Activated gamma-delta T cell (primary cell): ENCODE data around the gene EXOC4.

Experiments
- DNase-seq: peaks from one replicate; lab custom pipeline; 2025; lab: John Stamatoyannopoulos, UW

EXOC4 gene

DNA sequence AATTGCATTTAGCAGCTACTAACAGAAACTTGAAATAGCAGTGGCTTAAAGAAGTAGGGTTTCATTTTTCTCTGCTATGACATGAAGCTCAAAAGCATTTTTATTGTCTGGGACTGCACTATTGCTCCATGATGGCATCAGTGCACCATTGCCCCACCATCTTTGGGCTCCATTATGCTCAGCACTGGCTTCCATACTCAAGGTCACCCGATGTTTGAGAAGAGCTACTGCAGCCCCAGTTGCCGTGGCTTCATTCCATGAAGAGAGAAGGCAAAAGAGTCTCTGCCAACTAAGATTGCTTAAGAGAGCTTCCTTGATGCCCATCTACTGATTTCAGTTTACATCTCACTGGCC is 682.1 kb downstream of the EXOC4 start:
- no peak for DNase-seq

GRCh38 chr7:133936074-133936473 is 683.2 kb downstream of the EXOC4 start:
- no peak for DNase-seq

DNA sequence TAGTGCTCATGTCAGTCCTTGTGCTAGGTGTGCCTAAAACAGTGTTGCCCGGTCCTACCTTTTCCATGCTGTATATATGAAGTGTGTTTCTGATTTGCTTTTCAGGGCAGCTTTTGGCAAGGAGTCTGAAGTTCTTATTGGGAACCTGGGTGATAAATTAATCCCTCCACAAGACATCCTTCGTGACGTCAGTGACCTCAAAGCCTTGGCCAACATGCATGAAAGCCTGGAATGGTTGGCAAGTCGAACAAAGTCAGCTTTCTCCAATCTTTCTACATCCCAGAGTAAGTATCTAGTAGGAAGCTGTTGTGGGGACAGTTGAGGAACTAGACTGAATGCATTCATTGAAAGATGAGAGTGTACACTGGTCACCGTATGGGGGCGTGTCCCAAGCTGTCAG is 684.9 kb downstream of the EXOC4 start:
- no peak for DNase-seq

GRCh38 chr7:133940368-133940767 is 687.5 kb downstream of the EXOC4 start:
- no peak for DNase-seq

DNA sequence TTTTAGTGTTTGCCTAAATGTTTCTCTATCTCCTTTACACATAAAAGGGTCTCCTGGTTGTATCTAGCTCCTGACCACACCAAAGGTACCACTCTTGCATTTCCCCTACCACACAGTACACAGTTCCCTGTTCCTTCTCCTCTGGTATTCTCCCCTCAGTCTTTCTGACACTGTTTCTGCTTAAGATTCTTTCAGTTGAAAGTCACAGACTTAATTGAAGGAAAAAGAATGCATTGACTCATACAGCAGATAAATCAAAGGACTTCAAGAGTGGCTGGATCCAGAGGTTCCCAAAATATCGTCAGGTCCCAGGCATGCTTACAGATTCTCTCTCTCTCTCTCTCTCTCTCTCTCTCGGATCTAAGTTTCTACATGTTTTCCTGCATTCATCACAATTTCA is 688.6 kb downstream of the EXOC4 start:
- DNase-seq: no peak

- DNase-seq: no peak
These were observed 692.6 kb downstream of the EXOC4 start for GRCh38 chr7:133945497-133945896.

GRCh38 chr7:133947458-133948254 is 694.8 kb downstream of the EXOC4 start:
- no peak for DNase-seq

- no peak for DNase-seq
These were observed 695.7 kb downstream of the EXOC4 start for GRCh38 chr7:133948588-133948987.

DNA sequence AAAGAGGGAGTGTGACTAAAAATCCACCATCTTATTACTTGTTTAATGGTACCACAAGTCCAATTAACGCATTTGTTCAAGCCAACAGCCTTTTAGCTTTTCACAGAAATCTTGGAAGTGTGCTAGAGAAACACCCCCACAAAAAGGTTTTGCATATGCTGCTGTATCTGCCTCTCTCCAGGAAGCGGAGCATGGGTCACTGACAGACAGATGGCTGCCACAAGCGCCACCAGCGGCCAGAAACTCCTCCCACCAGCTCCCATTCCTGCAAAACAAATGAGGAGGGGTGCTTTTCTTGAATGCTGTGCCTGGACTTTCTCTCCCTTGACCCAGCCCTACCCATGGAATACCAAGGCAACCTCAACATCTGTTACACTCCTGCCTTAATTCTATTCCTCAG is 698.0 kb downstream of the EXOC4 start:
- DNase-seq: no peak

GRCh38 chr7:133955208-133955607 is 702.3 kb downstream of the EXOC4 start:
- DNase-seq: no peak

- DNase-seq: no peak
These were observed 705.0 kb downstream of the EXOC4 start for GRCh38 chr7:133957845-133958244.

DNA sequence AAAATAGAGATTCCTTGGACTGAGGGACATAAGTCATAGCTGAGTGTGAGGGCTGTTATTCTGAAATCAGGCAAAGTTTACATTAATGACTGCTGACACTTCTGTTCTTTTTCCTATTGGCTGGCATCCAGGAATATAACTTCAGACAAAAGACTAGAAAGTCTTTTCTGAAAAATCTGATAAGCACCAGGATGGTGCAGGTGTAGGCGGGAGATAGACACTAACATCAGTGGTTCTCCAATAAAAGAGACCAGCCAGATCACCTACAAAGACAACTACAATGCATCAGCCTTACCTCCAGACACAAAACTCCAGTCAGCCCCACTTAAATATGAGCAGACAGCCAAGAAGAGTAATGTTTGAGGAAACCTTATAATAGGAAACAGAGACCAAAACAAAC is 705.9 kb downstream of the EXOC4 start:
- no peak for DNase-seq

- DNase-seq: no peak
These were observed 706.6 kb downstream of the EXOC4 start for GRCh38 chr7:133959505-133959904.

DNA sequence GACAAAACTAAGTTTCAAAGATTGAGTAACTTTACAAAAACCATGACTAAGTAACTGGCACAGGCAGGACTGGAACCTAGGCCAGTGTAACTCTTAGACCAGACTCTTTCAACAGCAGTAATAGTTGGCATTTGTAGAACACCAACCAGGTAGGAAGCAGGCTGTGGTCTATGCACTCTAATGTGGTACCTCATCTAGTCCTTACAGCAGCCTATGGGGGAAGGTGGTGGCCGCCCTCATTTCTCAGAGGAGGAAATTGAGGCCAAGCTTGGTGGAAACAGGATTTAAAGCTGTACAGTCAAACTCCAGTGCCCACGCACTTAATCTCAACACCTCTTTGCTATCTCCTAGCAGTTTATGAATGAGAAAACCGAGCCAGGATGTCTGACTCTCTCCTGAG is 708.8 kb downstream of the EXOC4 start:
- DNase-seq: no peak

GRCh38 chr7:133962646-133963045 is 709.8 kb downstream of the EXOC4 start:
- DNase-seq: no peak

- no peak for DNase-seq
These were observed 710.8 kb downstream of the EXOC4 start for GRCh38 chr7:133963629-133964028.

DNA sequence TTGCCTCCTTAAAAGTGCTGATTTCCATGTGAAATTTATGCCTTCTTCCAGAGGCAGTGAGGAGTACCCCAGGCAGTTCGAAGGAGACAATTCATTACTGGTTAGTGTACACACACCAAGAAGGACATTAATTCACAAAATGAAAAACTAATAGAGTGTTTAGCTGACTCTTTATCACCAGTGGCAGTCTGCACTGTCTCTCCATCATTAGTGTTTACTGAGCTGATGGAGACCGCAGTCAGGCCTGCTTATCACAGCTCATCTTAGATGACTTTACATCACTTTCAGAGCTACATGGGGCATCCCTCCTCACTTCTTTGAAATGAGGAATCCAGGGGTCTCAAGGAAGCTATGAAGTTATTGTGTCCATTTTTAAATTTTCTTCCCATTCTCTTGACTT is 718.7 kb downstream of the EXOC4 start:
- DNase-seq: no peak

- DNase-seq: no peak
These were observed 720.8 kb downstream of the EXOC4 start for GRCh38 chr7:133973710-133974109.

- no peak for DNase-seq
These were observed 722.3 kb downstream of the EXOC4 start for GRCh38 chr7:133975130-133975529.

GRCh38 chr7:133976140-133976539 is 723.3 kb downstream of the EXOC4 start:
- no peak for DNase-seq

DNA sequence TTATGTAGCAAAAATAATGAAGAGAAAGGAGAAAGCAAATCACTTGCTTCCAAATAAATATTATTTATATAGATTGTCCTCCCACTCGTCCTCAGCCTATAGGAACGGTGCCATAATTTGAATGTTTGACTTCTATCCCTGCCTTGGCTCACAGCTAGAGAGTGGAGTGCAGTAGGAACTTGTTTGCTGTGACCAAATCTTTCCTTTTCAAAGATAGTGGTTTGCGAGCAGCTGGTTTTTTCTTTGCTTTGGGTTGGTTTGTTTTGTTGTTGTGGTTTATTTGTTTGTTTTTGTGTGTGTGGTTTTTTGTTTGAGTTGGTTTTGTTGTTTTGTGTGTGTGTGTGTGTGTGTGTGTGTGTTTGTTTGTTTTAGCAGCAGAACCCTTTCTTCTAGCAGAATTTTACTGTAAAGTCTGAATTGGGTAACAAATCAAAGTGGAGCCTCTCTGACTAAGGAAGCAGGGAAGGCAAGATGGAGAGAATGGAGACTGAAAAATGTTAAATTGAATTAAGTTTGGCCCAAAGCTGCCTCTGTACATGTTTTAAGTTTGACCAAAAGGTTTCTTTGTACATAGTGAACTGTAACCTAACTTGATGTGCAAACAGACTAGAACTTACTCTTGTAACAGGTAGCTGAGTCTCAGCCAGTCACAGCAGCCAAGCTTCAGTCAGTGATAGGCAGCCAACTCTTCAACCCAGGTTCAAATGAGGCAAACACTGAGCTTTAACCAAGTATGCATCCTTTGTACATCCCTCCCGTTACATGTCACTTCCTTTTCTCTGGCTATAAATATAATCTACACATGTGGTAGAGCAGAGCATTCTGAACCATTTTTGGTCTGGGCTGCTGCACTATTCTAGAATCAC is 724.8 kb downstream of the EXOC4 start:
- no peak for DNase-seq

- DNase-seq: no peak
These were observed 725.8 kb downstream of the EXOC4 start for GRCh38 chr7:133978502-133979295.
